Right atrium auricular region (tissue), 2 donors: ENCODE measurements around the gene FBXO36. TPM values are rescaled to one million over a fixed set of nuclear protein-coding genes. Genes with fewer than 3 reads are reported as not detected.

Experiments used
- DNase-seq: peaks from one replicate; pipeline ENCODE4 v3.0.0-alpha.2; 2019; ENCODE audit warnings: low spot score
- H3K27ac ChIP-seq, 2 donors: fragments of 200-600 bp; sonication (generic); 1 replicate in 1 of 2; 2 replicates in 1 of 2; pipeline ENCODE4 v1.5.1; 2016 to 2019
- H3K27me3 ChIP-seq, 2 donors: fragments of 200-600 bp; sonication (generic); one replicate each; pipeline versions ENCODE4 v1.5.1 to v1.6.0; 2017 to 2019
- H3K36me3 ChIP-seq: fragments of 200-600 bp; sonication (generic); one replicate; pipeline ENCODE4 v1.5.1; 2016
- H3K4me1 ChIP-seq, 2 donors: fragments of 200-600 bp; sonication (generic); one replicate each; pipeline versions ENCODE4 v1.5.1 to v1.6.0; 2017 to 2019
- H3K4me3 ChIP-seq, 2 donors: fragments of 200-600 bp; sonication (generic); 1 replicate in 1 of 2; 2 replicates in 1 of 2; pipeline ENCODE4 v1.5.1; 2017 to 2019; ENCODE audit warnings: mild to moderate bottlenecking in 1 of 2, moderate library complexity in 1 of 2
- H3K9me3 ChIP-seq, 2 donors: fragments of 200-600 bp; sonication (generic); one replicate each; pipeline ENCODE4 v1.5.1; 2019
- CTCF ChIP-seq, 2 donors: fragments of 200-600 bp; sonication (generic); IDR thresholded peaks; one replicate each; pipeline ENCODE4 v1.5.1; 2019; ENCODE audit warnings: antibody characterized with exemption in 2 of 2
- total RNA-seq, 2 donors: library from RNA; depleted of rRNA; stranded (reverse); fragments of >200 nt; gene quantifications; one replicate each; pipeline ENCODE4 v1.1.0, GENCODE V29; 2016

The FBXO36 gene
- total RNA-seq, 2 donors from 2014 or later = 0.98 to 1.3 TPM

GRCh38 chr2:230053753-230054478, 131.6 kb downstream of the FBXO36 start:
- H3K4me3 ChIP-seq = no peak overlapping the region
- no peak for TF ChIP-seq CTCF (IDR thresholded peaks at IDR 0.05)
- no peak overlapping the region for H3K27ac ChIP-seq
- no peak for DNase-seq
- no peaks in the 10 kb centered on the region for H3K27me3 ChIP-seq
- H3K9me3 ChIP-seq = no peaks in the 10 kb centered on the region
- no peaks in the 10 kb centered on the region for H3K4me1 ChIP-seq
- H3K36me3 ChIP-seq = no peaks in the 10 kb centered on the region

- no peaks in the 10 kb centered on the region for H3K27me3 ChIP-seq
- no peak overlapping the region for H3K4me3 ChIP-seq
- no peaks in the 10 kb centered on the region for H3K4me1 ChIP-seq
- TF ChIP-seq CTCF (IDR thresholded peaks at IDR 0.05) = no peak
- H3K36me3 ChIP-seq = no peaks in the 10 kb centered on the region
- no peaks in the 10 kb centered on the region for H3K9me3 ChIP-seq
- no peak for DNase-seq
- H3K27ac ChIP-seq = no peak overlapping the region
These were observed 138.5 kb downstream of the FBXO36 start for GRCh38 chr2:230060672-230061293.

Other genes with a start within 250 kb of the FBXO36 start
- 10 to 100 TPM; 17.6 to 28.4 TPM for gene DNER, start 207.9 kb upstream of the FBXO36 start, total RNA-seq
- gene TRIP12, start 494 bp upstream of the FBXO36 start, total RNA-seq = 100 to 1,000 TPM in 1 of 2 donors, 10 to 100 TPM in 1; 94.8 to 107 TPM
- 1 to 10 TPM; 2.3 to 3.4 TPM for gene SLC16A14, start 146.4 kb downstream of the FBXO36 start, total RNA-seq